NCI-H1694 treated with DMSO at 0.1 percent for 48 hours (cell line): Measurements from ENCODE around the gene FAM219A.
"Not testable (repeated sequence)": the region's sequence is repeated elsewhere in the genome, so short reads cannot be mapped to it uniquely, and the experiment has no call there.

Source experiments
- DNase-seq: peaks from one replicate; lab custom pipeline; 2025; lab: John Stamatoyannopoulos, UW

FAM219A gene

DNA sequence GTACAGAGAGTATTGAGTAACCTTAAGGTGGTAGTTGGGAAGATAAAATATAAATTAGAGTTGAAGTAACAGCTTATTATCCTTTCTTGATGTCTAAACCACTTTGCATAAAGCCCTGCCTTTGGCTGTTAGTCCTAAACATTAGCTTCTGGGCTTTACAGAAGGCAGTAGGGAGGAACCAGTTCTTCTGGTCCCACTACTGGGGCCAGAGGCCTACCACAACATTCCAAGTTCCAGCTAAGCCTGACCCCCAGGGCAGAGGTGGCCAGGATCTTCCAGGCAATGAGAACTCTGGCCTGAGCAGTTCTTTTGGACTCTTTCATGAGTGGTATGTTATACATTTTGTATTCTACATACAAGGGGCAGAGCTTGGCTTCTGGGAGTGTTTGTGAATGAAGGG is 26.3 kb upstream of the FAM219A start:
- no peak for DNase-seq

DNA sequence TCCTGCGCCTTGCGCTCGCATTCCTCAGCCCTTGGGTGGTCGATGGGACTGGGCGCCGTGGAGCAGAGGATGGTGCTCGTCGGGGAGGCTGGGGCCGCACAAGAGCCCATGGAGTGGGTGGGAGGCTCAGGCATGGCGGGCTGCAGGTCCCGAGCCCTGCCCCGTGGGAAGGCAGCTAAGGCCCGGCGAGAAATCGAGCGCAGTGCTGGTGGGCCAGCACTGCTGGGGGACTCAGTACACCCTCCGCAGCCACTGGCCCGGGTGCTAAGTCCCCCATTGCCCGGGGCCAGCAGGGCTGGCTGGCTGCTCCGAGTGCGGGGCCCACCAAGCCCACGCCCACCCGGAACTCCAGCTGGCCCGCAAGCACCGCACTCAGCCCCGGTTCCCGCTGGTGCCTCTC is 24.4 kb upstream of the FAM219A start:
- DNase-seq: not testable (repeated sequence)

DNA sequence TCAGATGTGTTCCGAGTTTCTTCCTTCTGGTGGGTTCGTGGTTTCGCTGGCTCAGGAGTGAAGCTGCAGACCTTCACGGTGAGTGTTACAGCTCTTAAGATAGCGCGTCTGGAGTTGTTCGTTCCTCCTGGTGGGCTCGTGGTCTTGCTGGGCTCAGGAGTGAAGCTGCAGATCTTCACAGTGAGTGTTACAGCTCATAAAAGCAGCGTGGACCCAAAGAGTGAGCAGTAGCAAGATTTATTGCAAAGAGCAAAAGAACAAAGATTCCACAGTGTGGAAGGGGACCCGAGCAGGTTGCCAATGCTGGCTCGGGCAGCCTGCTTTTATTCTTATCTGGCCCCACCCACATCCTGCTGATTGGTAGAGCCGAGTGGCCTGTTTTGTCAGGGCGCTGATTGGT is 23.2 kb upstream of the FAM219A start:
- DNase-seq: not testable (repeated sequence)

DNA sequence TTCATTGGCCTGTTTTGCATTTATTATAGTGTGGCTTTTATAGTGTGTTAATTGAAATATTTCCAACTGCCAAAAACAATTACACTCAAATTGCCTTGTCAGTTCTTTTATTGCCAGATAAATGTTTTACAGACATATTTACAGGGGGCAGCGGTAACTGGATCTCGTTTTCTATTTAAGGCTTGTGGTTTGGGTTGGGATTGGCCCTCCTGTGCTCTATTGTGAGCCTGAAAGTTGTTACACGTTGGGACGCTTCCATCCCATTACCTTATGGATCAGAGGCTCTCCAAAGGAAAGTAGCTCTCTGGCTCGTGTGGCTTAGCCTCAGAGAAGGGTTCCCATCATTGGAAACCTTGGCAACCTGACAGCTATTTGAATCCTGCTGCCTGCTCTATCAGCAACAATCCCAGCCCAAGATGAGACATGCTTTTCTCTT is 21.1 kb upstream of the FAM219A start:
- no peak for DNase-seq

DNA sequence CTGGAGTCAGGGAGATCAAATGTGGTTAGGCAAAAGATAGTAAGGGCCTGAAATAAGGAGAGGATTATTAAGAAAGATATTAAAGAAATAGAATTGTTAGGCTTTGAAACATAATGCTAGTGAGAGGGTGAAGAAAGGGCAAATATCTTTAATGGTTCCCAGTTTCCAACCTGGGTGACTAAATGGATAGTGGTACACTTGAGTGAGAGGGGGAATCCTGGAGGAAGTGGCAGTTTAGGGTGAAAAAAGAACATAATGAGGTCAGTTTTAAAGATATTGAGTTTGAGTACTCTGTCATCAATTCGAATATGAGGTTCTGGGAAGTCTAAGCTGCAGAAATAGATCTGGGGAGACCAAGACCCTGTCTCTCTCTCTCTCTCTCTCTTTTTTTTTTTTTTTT is 19.2 kb upstream of the FAM219A start:
- no peak for DNase-seq

DNA sequence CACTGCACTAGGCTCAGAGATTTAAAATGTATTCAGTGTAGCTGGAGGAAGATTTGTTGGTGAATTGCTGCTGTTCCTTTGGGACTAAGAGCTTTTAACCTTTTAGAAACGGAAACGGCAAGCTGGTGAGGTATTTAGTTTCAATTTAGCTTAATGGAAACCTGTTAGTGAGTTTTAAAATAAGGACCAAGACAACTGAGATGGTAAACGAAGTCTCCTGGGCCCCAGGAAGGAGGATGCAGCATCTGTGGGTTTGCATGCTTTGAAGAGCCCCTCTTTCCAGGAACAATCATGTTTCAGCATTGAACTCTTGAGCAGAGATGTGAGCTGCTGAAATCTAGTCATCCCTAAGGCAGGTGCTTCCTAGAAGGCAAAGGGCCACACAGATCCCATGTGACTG is 16.7 kb upstream of the FAM219A start:
- no peak for DNase-seq

DNA sequence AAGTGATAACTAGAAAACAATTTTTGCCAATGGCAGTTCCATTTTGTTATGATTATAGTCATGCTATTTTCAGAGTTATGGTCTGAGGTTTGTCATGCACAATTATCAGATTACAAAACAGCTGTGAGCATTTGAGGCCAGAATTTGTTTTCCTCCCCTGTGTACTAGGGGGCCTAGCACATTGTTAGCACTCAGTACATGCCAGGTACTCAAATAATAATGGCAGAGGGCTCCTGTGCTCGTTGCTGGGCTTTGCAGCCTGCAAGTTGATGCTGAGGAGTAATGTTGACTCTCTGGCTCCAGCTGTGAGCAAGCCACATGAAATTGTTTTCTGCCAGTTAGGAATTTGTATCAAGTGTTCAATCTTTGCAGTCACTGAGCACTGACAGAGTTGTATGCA is 7.1 kb upstream of the FAM219A start:
- DNase-seq: no peak

DNA sequence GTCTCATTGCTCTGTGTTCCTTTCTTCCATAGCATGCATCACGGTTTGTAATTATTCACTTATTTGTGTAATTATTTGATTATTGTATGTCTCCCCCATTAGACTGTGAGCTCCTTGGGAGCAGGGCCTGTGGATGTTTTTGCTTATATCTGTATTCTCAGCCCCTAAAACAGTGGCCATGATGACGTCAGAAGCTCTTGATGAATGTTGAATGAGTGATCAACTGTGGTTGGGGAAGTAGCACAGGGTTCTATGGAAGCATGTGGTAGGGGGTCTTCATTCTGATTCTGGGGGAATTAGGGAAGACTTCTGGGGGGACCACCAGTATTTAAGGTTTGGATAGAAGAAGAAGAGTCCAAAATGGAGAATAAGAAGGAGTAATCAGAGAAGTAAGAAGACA is 6.2 kb upstream of the FAM219A start:
- no peak for DNase-seq

DNA sequence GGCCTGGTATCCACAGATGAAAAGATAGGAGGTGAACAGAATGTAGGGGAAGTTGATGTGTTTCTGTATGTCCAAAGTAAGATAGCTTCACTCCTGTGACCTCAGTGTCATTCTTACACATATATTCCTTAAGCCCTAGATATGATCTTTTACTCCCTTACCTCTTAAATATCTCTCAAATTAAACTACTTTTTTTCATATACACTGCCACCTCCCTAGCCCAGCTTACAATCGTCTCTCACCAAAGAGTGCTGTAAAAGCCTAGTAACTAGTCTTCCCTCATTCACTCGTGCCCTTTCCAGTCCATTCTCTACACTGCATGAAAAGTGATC is 5.5 kb upstream of the FAM219A start:
- no peak for DNase-seq

DNA sequence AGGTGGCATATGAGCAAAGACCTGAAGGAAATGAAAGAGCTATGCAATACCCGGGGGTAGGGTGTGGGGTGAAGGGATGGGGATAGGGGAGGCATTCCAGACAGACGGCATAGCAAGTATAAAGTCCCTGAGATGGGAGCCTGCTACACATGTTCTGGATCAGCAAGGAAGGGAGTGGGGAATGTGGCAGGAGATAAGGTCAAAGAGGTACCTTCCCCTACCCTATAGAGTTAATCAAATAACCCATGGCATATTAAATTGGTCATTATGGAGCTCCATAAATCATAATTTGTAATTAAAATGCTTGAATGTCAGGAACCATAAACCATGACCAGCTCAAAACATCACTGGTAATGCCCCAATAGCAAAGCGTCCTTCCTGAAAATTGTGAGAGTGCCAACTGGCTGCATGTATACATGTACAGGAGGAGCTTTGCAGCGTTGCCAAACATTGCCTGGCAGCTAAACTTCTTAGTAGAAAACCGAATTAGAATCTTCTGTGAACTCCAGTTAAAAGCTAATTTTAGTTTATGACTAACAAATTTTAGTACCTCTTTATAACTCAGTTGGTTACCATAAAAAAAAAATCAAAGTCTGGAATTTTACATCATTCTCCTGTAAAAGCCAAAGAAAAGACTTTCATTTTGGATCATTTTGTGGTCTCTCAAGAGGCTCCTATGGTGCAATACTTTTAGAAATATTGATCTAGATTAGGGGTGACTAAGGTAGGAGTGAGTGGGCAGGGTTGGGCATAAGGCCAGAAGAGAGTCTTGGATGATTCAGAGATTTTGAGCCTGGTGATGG is 4.9 kb upstream of the FAM219A start:
- DNase-seq: no peak

DNA sequence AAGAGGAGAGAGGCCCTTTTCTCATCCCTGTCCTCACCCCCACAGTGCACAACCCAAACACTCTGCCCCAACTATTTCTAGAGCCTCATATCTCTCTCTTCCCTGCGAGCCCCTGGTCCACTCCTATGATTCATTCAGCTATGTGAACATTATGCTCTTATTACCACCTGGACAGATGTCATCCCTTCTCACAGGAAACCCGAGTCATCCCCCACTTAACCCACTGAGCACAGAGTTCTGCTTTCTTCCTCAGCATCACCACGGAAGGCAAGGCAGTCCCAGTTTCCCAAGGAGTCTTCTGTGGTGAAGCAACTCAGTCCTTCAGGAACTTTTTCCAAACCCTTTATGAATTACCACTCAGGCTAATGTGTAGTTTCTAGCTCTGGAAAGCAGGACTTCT is 1.6 kb upstream of the FAM219A start:
- no peak for DNase-seq

DNA sequence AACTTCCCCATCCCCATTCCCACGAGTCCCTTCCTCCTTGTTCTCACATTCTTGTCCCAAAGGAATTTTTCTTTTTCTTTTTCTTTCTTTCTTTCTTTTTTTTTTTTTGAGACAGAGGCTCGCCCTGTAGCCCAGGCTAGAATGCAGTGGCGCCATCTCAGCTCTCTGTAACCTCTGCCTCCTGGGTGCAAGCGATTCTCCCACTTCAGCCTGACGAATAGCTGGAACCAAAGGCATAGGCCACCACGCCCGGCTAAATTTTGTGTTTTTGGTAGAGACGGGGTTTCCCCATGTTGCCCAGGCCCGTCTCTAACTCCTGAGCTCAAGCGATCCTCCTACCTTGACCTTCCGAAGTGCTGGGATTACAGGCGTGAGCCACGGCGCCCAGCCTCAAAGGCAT is 986 bp upstream of the FAM219A start:
- DNase-seq: no peak

DNA sequence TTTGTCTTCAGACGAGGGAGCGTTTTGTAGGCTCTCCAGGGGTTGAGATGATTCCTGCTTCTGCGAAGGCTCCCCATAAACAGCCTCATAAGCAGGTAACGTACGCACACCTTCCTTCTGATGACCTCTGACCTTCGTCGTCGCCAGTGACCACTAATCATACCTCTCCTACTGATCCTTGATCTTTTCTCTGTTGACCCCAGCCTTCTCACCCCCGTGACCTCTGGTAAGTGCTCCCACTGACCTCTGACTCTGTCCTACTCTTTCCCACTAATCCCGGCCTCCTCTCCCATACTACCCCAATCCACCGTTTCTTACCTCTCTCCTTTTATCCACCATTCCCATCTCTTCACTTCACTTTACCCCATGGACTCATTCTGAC is 580 bp upstream of the FAM219A start:
- no peak for DNase-seq

DNA sequence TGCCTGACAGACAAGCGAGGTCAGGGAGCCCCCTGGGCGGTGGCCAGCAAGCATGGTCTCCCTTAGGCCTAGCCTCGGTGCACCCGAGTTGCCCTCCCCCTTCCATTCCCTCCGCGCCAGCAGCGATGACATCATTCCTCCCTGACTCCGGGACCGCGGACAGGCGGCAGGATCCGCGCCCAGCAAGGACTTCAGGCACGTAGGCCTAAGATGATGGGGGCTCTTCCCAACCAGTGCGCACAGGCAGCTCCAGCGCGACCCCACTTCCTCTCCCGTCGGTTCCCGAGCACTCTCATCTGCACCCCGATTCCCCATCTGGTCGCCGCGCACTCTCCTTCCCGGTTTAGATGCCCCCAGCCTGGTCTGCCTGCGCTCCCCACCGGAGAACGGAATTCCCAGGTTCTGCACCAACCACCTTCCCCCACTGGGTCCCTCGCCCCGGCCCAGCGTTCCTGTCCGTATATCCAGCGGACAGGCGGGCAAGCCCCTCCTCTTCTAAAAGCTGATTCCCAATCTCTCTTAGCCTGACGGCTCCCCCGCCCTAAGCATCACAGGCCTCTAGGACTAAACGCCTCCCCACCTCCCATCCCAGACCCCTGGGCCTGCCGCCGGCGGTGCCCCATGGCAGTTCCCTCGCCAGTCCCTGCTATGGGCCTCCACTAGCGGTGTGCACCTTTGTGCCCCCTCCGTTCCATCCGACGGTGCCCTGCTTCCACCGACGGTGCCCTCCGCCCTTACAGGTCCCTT is 931 bp downstream of the FAM219A start:
- peak; percentile 19 for DNase-seq

DNA sequence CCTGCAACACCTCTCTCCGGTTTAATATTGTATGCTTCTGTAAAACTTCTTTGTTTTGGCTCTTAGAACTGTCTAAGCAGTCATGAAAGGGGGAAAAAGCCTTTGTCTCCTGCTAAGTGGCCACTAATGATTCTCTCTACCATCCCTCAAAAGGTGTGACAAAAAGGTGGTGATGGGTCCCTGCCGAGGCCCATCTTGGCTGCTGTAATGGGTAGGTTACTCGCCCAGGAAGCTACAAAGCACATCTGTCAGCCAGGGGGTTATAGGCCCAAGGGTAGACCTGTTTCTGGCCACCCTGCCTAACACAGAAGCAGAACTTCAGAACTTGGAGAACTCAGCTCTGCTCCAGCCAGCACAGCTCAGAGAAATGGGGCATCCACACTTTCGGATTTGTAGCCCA is 1.6 kb downstream of the FAM219A start:
- DNase-seq: no peak

DNA sequence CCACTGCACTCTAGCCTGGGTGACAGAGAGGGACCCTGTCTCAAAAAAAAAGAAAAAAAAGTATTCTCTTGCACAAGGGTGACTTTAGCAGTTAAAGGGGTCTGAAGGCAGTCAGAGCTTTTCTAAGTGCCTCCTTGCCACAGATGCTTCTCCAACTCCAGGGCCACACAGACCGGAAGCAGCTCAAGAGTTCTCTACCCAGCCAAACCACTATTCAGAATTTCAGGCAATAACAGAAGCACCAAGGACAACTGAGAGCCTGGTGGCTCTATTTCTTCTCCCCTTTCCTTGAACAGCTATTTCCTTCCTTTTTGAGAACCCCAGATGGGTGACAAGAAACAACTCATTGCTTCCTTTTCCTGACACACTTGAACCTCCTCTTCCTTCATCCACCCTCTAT is 2.2 kb downstream of the FAM219A start:
- no peak for DNase-seq

DNA sequence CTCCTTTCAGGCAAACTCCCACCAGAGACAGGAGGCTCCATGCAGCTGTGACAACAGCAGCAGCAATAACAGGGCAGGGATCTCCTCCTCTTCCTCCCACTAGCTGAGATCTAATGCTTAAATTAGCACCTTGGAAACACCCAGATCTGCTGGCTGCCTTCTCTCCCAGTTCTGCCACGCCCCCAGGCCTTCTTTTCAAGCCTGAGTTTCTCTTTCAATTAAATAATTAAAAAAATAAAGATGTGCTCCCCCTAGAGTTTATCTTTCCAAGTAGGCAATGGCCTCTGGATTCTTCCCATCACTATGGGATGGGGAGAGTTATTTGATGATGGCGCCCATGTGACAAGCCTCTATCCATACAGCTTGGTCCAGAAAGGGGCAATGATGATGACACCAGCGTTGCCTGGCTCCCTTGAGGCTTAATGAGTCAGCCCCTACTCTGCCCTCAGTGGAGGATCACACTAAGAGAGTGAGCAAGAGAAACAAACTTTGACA is 3.8 kb downstream of the FAM219A start:
- DNase-seq: no peak

DNA sequence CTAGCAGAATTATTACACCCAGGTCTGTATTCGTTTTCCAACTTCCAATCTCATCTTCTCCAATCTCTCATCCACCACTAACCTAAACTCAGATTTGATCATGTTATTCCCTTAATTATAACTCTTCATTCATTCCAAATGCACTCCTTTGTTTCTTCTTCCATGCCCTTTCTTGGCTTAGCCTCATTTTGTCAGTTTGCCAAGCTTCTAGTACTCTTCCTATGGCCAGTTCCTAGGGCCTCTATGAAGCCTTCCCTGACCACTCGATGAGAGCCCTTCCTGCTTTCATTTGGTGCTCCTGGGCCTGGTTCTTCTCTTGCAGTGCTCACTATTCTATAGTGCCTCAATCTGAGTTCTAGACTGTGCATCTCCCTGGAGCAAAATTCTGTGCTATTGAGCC is 5.8 kb downstream of the FAM219A start:
- no peak for DNase-seq

DNA sequence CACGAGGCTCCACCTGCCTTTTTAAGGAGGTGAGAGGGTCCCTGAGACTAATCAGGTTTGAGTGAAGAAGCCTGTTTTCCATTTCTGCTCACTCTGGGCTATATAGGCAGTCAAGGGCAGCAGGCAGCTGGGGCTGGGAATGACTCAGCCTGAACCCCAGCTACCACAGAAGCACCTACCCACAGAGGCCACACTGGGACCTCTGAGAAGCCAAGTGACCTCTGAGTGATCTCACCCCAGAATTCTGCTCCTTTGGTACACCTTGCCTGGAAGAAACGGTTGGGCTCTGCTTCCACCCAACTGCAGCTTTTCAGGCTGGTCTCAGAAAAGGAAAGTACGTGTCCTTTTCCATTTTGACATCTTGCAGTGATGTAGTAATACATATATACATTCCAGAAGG is 6.8 kb downstream of the FAM219A start:
- no peak for DNase-seq

DNA sequence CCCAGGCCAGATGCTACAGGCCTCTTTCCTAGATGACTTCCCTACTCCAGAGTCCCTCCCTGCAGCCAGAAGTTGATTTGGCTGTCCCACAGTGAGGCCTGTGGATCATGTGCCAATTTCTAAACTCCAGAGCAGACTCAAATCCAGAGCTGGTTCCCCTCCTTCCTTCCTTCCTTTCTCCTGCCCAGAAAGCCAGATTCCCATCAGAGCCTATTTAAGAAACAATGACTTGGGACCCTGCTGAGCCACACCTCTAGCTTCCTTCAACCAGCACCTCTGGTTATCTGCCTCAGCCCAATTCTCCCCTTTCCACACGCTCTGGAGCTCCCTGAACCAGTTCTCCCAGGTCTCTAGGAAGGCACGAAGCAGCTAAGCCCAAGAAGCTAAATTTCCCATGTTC is 7.2 kb downstream of the FAM219A start:
- DNase-seq: no peak

DNA sequence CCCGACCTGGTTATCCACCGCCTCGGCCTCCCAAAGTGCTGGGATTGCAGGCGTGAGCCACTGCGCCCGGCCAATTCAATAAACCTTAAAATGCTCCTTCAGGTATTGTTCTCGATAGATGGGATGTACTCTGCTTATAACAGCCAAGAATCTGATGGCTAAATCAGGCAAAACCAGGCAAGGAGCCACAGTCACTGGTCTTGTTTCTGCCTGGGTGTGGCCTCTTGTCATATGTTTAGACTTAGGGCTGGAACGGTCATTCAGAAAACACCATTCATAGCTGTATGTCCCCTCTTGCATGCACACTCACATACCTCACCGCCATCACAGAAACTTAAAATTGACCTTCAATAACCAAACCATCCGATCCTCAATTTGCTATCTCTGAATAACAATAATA is 7.7 kb downstream of the FAM219A start:
- no peak for DNase-seq

DNA sequence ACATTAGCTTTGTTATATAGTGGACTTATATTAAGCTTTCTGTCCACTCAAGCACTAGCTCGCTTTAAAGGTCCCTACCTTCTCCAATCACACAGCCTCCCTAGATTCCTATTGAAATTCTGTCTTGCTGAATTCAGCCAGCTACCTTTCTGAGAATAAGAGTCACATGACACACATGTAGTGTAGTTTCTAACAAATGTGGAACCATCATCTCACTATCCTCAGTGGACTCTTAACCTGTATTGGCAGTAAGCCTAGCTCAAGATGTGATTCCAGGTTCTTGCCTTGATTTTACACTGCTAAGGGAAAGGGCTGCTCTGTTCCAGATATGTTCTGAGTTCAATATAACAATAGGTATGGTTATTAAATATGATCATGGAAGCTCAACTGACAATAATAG is 11.4 kb downstream of the FAM219A start:
- no peak for DNase-seq

DNA sequence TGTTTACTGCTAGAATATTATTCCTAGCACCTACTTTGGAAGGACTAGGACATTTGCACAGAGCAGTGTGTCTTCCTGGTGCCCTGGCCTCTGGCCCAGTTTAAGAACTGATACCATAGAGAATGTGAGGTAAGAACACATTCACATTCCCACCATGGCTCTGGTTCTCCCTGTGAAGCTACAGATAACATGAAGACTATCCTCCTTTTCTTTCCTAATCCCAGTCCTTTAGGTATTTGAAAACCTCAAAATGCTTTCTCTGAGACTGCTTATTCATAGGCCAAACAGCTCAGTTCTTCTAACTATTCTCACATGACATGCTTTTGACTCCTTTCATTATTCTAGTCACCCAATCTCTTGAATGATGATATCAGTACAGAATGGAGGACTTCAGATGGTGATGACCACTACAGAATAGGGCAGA is 11.9 kb downstream of the FAM219A start:
- DNase-seq: peak; percentile 4

DNA sequence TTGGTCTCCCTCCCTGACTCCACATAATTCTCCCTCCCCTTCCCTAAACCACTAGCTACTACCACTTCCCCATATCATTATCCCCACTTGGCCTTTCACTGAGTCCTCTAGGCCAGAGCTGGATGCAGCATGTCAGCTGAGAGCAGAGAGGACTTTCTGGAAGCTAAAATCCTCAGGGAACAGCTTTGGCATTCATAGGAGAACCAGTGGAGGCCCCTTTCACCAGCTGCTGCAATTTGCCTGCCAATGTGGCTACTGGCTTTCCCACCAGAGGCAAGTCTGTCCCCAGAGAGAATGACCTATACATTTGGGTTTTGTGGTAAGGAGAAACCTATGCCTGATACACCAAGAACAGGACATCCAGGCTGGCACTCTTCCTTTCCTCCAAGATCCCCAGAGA is 14.4 kb downstream of the FAM219A start:
- no peak for DNase-seq
